ENCODE results near the gene ACOXL. TPM values are rescaled to one million over a fixed set of nuclear protein-coding genes. Genes with fewer than 3 reads are reported as not detected.

ACOXL gene
- total RNA-seq, 4 donors from 2014 or later: 0.64 TPM; not detected in 3

DNA sequence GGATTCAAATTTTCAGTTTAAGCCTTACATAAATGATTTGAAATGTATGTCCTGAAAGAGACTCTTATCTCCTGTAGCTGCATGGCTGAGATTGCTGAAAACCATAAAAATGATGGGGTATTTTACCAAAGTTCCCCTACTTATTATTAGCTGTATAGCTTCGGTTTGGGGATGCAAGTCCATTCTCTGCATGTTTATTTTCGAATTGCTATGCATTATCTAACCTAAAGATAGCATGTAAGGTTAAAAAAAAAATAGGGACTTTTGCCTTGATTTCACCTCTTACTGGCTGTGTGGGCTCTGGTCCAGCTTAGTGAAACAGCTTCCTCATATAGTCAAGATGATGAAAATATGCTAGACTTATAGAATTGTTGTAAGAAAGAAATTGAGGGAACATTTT is 14.0 kb upstream of the ACOXL start:
- no peaks in the 10 kb centered on the region for H3K36me3 ChIP-seq
- no peaks in the 10 kb centered on the region for H3K9me3 ChIP-seq
- H3K27ac ChIP-seq: no peak overlapping the region
- 80% methylated on average over 2 of the region's 2 CpGs for WGBS
- no peak for DNase-seq (ENCODE audit: low spot score in 2 of 2)
- no peak overlapping the region for H3K4me3 ChIP-seq
- TF ChIP-seq EP300 (IDR thresholded peaks at IDR 0.05) (no peak), POLR2A (IDR thresholded peaks at IDR 0.05) (no peak), POLR2AphosphoS5 (IDR thresholded peaks at IDR 0.05) (no peak)
- TF ChIP-seq, protein P1, sequence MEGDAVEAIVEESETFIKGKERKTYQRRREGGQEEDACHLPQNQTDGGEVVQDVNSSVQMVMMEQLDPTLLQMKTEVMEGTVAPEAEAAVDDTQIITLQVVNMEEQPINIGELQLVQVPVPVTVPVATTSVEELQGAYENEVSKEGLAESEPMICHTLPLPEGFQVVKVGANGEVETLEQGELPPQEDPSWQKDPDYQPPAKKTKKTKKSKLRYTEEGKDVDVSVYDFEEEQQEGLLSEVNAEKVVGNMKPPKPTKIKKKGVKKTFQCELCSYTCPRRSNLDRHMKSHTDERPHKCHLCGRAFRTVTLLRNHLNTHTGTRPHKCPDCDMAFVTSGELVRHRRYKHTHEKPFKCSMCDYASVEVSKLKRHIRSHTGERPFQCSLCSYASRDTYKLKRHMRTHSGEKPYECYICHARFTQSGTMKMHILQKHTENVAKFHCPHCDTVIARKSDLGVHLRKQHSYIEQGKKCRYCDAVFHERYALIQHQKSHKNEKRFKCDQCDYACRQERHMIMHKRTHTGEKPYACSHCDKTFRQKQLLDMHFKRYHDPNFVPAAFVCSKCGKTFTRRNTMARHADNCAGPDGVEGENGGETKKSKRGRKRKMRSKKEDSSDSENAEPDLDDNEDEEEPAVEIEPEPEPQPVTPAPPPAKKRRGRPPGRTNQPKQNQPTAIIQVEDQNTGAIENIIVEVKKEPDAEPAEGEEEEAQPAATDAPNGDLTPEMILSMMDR (IDR thresholded peaks at IDR 0.05): no peak
- peaks cover 7% of the 10 kb centered on the region for H3K27me3 ChIP-seq
- H3K4me1 ChIP-seq: no peaks in the 10 kb centered on the region

DNA sequence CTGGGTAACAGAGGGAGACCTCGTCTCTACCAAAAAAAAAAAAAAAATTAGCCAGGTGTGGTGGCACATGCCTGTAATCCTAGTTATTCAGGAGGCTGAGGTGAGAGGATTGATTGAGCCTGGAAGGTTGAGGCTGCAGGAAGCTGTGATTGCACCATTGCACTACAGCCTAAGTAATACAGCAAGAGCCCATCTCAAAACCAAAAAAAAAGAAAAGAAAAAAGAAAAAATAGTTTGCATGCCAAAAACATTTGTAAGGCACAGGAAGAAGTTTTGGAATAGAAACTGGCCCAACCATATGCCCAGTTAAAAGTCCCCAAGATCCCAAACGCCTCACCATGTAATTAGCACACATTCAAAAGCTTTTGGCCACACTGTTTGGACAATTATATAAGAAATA is 13.4 kb upstream of the ACOXL start:
- Histone ChIP-seq H3K9me3 (no peaks in the 10 kb centered on the region), H3K4me3 (no peak overlapping the region), H3K27ac (no peak overlapping the region), H3K27me3 (peaks cover 7% of the 10 kb centered on the region), H3K36me3 (no peaks in the 10 kb centered on the region), H3K4me1 (no peaks in the 10 kb centered on the region)
- 68% methylated on average over 2 of the region's 2 CpGs for WGBS
- DNase-seq (ENCODE audit: low spot score in 2 of 2): no peak
- no peak for TF ChIP-seq POLR2A (IDR thresholded peaks at IDR 0.05)
- TF ChIP-seq, protein P1 (IDR thresholded peaks at IDR 0.05): no peak

DNA sequence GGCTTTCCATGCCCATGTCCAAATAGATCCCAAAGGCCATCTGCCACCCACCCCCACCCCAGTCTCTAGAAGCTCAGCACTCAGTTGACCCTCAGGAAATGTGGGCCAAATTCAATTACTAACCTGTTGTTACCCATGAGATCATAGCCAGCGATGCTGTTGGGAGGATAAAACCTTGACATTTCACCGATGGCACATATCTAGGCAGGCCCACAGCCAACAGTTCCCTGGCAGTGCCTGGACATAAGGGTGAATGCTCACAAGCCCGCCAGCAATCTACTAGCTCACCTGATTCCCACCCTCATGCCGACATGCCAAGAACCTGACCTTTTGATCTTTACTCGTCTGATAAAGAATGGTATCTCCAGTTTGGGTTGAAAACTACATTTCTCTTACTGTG is 11.8 kb upstream of the ACOXL start:
- H3K27me3 ChIP-seq: peaks cover 5% of the 10 kb centered on the region
- TF ChIP-seq, protein P1 (IDR thresholded peaks at IDR 0.05): no peak
- TF ChIP-seq POLR2A (IDR thresholded peaks at IDR 0.05) (no peak), EP300 (IDR thresholded peaks at IDR 0.05) (no peak)
- no peak overlapping the region for H3K27ac ChIP-seq
- H3K9me3 ChIP-seq: no peaks in the 10 kb centered on the region
- no peak for DNase-seq (ENCODE audit: low spot score in 2 of 2)
- WGBS: 95% methylated on average over 5 of the region's 5 CpGs
- no peaks in the 10 kb centered on the region for H3K4me1 ChIP-seq
- no peaks in the 10 kb centered on the region for H3K36me3 ChIP-seq
- no peak overlapping the region for H3K4me3 ChIP-seq

DNA sequence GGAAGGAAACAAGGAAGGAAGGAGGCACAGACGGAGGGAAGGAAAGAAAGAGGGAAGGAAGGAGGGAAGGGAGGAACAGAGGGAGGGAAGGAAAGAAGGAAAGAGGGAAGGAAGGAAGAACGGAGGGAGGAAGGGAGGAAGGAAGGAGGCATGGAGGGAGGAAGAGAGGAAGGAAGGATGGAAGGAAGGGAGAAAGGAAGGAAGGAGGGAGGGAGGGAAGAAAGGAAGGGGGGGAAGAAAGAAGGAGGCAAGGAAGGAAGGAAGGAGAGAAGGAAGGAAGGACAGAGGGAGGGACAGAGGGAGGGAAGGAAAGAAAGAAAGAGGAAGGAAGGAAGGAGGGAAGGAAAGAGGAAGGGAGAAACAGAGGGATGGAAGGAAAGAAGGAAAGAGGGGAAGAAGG is 7.6 kb upstream of the ACOXL start:
- Histone ChIP-seq H3K27ac (no peak overlapping the region), H3K4me1 (no peaks in the 10 kb centered on the region), H3K9me3 (no peaks in the 10 kb centered on the region), H3K27me3 (no peaks in the 10 kb centered on the region), H3K36me3 (no peaks in the 10 kb centered on the region), H3K4me3 (no peak overlapping the region)
- no peak for DNase-seq (ENCODE audit: low spot score in 2 of 2)
- TF ChIP-seq POLR2A (IDR thresholded peaks at IDR 0.05) (no peak), POLR2AphosphoS5 (IDR thresholded peaks at IDR 0.05) (no peak), EP300 (IDR thresholded peaks at IDR 0.05) (no peak)
- TF ChIP-seq, protein P1 (IDR thresholded peaks at IDR 0.05): no peak
- WGBS: 70% methylated on average over 2 of the region's 2 CpGs

DNA sequence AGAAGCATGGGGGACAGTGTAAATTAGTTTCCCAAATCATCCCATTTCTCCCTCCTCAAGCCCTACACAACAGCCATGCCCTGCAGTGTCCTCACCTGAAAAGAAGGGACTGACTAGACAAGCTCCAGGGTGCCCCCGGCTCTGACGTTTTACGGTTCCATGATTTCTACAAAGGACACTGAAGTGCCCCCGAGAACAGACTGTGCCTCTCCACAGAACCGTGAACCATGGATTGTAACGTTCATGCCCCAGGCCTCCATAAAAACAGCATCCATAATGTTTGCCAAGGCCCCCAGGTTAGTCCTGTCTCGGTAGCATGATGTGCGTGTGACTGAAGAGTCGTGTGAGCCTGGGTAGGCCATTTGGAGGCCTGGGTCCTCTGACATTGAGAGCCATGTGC is 7.0 kb upstream of the ACOXL start:
- no peaks in the 10 kb centered on the region for H3K36me3 ChIP-seq
- WGBS: 88% methylated on average over 5 of the region's 9 CpGs
- no peak for DNase-seq (ENCODE audit: low spot score in 2 of 2)
- H3K27ac ChIP-seq: no peak overlapping the region
- no peaks in the 10 kb centered on the region for H3K9me3 ChIP-seq
- no peaks in the 10 kb centered on the region for H3K4me1 ChIP-seq
- H3K4me3 ChIP-seq: no peak overlapping the region
- no peak for TF ChIP-seq EP300 (IDR thresholded peaks at IDR 0.05)
- no peak for TF ChIP-seq POLR2A (IDR thresholded peaks at IDR 0.05)
- TF ChIP-seq, protein P1 (IDR thresholded peaks at IDR 0.05): no peak
- TF ChIP-seq POLR2AphosphoS5 (IDR thresholded peaks at IDR 0.05): no peak
- H3K27me3 ChIP-seq: peaks cover 5% of the 10 kb centered on the region
